Measurements from ENCODE around the gene RAMP1. TPM values are rescaled to one million over a fixed set of nuclear protein-coding genes. Genes with fewer than 3 reads are reported as not detected.
"Not testable (repeated sequence)": the region's sequence is repeated elsewhere in the genome, so short reads cannot be mapped to it uniquely, and the experiment has no call there.

Gene RAMP1
- 54.1 TPM for polyA plus RNA-seq (ENCODE audit: insufficient read length)

- DNase-seq (ENCODE audit: low read depth), result no peak
These were observed at the start of gene RAMP1 for GRCh38 chr2:237859533-237860272. RAMP1 (plus strand) TSS chr2:237859623; CDS start chr2:237859676, 53 bp downstream.

- no peak for DNase-seq (ENCODE audit: low read depth)
These were observed 43.8 kb upstream of the RAMP1 start for GRCh38 chr2:237815637-237816036.

- DNase-seq (ENCODE audit: low read depth), result no peak
These were observed 42.9 kb upstream of the RAMP1 start for GRCh38 chr2:237816531-237816930.

DNA sequence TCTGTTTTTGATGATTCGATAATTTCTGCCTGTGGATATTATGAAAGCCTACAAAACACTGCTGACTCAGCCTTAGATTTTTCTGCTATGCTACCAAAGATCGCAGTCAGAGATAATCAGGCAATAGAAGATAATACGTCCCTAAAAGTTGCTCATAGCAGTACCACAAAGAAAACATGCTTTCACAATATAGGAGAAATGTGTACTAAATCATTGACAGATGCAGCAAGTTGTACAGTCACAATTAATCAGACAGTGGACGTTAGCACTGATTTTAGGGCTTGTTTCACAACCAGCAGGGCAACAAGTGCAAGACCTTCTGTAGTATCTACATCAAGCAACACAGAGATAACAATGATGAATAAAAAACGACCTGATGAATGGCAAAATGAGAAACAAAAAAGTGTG is 41.4 kb upstream of the RAMP1 start:
- no peak for DNase-seq (ENCODE audit: low read depth)

- no peak for DNase-seq (ENCODE audit: low read depth)
These were observed 40.2 kb upstream of the RAMP1 start for GRCh38 chr2:237819231-237819630.

DNA sequence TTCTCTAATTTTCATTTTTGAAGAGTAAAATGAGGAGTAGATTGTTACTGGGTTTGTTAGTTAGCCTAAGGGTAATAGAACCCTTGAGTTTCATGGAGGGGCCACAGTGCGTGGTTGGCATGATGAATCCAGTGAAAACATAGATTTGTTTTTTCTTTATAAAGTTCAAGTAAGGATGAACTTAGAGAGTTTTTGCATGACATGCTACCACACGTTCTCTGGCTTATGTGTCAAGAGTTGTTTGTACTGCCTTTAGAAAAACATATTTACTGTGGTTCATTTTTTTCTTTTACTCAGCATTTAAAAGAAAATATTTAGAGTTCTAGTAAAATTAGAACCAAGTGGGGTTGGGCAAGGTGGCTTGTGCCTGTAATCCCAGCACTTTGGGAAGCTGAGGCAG is 39.0 kb upstream of the RAMP1 start:
- no peak for DNase-seq (ENCODE audit: low read depth)

DNA sequence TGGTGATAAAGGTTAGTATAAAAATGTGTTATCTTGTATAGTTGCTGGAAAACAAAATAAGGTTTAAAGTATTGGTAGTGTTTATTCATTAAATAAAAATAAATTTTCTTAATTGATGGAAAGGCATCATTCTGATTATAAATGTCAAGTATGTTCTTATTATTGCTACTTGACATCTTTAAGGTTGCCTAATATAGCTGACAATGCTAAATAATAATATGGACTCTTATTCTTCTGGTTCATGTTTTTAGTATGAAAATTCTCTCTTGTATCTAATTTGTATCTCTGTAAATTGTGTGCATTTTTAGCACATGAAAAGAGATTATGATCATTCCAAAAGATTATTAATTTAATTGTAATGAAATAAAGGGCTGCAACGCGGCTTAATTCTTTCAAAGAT is 35.9 kb upstream of the RAMP1 start:
- DNase-seq (ENCODE audit: low read depth), result no peak

GRCh38 chr2:237824085-237824484 is 35.3 kb upstream of the RAMP1 start:
- no peak for DNase-seq (ENCODE audit: low read depth)

GRCh38 chr2:237827421-237827987 is 31.9 kb upstream of the RAMP1 start:
- no peak for DNase-seq (ENCODE audit: low read depth)

GRCh38 chr2:237830522-237830921 is 28.9 kb upstream of the RAMP1 start:
- no peak for DNase-seq (ENCODE audit: low read depth)

GRCh38 chr2:237833546-237833945 is 25.9 kb upstream of the RAMP1 start:
- no peak for DNase-seq (ENCODE audit: low read depth)

DNA sequence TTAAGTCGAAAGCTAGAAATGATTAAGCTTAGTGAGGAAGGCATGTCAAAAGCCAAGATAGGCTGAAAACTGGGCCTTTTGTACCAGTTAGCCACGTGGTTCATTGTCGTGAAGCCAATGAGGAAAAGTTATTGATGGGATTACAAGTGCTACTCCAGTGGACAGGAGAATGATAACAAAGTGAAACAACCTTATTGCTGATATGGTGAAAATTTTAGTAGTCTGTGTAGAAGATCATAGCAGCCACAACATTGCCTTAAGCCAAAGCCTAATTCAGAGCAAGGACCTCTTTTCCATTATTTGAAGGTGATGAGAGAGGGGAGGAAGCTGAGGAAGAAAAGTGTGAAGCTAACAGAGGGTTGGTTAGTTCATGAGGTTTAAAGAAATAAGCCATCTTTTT is 24.1 kb upstream of the RAMP1 start:
- no peak for DNase-seq (ENCODE audit: low read depth)

DNA sequence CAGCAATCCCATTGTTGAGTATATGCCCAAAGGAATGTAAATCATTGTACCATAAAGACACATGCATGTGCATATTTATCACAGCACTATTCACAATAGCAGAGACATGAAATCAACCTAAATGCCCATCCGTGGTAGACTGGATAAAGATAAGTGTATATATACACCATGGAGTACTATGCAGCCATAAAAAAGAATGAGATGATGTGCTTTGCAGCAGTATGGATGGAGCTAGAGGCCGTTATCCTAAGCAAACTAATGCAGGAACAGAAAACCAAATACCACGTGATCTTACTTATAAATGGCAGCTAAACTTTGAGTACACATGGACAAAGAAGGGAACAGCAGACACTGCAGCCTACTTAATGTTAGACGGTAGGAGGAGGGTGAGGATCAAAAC is 18.4 kb upstream of the RAMP1 start:
- no peak for DNase-seq (ENCODE audit: low read depth)

DNA sequence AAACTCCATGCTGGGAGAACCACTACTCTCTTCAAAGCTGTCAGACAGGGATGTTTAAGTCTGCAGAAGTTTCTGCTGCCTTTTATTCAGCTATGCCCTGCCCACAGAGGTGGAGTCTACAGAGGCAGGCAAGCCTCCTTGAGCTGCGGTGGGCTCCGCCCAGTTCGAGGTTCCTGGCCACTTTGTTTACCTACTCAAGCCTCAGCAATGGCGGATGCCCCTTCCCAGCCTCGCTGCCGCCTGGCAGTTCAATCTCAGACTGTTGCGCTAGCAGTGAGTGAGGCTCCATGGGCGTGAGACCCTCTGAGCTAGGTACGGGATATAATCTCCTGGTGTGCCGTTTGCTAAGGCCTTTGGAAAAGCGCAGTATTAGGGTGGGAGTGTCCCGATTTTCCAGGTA is 10.5 kb upstream of the RAMP1 start:
- DNase-seq (ENCODE audit: low read depth), result not testable (repeated sequence)

DNA sequence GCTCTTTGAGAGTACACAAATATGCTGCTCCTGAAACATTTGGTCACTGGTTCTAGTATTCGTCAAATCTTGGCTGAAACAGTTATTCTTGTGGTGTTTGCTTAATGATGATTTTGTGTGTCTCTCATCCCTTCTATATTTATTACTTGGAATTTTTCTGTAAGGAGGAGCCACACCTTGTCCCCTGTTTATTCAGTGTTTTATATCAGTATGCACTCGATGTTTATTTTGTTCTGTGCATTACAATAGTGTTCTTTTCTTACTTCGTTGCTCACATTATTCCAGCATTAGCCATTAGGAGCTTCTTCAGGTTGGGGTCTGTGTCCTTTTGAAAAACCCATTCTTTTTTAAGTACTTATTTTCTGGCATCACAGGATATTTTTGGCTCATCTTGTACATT is 5.1 kb upstream of the RAMP1 start:
- DNase-seq (ENCODE audit: low read depth), result no peak

- DNase-seq (ENCODE audit: low read depth), result no peak
These were observed 1.6 kb upstream of the RAMP1 start for GRCh38 chr2:237857791-237858190.

- peak; percentile 49 for DNase-seq (ENCODE audit: low read depth)
These were observed 935 bp upstream of the RAMP1 start for GRCh38 chr2:237858294-237859081.

DNA sequence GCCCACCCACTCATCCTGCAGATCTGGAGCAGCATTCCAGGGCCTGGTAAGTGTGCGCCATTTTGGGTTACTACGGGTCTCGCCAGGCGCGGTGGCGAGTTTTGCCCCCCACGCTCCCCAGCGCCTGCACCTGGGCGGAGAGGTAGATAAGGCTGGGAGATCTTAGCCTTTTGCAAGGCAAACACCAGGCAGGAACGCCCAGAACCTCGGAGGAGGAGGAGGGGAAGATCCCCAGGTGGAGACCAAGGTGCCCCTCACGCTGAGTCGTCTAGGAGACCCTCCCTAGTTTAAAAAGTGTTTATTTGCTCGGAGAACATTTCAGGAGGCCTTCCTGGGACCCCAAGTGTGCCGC is 365 bp upstream of the RAMP1 start:
- DNase-seq (ENCODE audit: low read depth), result no peak

GRCh38 chr2:237860273-237860935 is 981 bp downstream of the RAMP1 start:
- no peak for DNase-seq (ENCODE audit: low read depth)

GRCh38 chr2:237861875-237862527 is 2.6 kb downstream of the RAMP1 start:
- no peak for DNase-seq (ENCODE audit: low read depth)

GRCh38 chr2:237862528-237862895 is 3.1 kb downstream of the RAMP1 start:
- DNase-seq (ENCODE audit: low read depth), result no peak

DNA sequence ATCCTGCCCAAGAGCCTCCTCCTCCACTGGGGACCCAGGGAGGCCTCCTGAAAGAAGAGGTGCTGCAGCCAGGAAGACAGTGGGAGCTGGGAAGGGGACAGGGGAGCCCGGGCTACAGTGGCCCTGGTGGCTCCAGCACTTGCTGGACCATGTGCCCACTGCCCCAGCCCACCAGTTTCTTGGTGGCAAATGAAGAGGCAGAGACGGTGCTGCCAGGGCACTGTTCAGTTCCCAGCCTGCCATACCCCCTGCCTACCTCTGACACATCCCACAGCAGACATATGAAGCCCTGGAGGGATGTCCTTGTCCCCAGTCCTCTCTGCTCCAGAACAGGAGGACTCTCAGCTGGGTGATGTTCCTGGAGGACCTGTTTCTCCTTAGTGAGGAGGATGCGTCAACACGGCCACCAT is 3.7 kb downstream of the RAMP1 start:
- DNase-seq (ENCODE audit: low read depth), result no peak
